ENCODE data around the gene FHOD3.

Gene FHOD3

GRCh38 chr18:36411745-36412168 lies 114.2 kb downstream of the FHOD3 start:
- peak; percentile 41 for DNase-seq

- peak; percentile 18 for DNase-seq
Measured at GRCh38 chr18:36412778-36413177, 115.3 kb downstream of the FHOD3 start.

- no peak for DNase-seq
Measured at GRCh38 chr18:36415171-36415570, 117.7 kb downstream of the FHOD3 start.

- peak; percentile 52 for DNase-seq
Measured at GRCh38 chr18:36415625-36416024, 118.1 kb downstream of the FHOD3 start.

- peak; percentile 14 for DNase-seq
Measured at GRCh38 chr18:36419188-36419899, 121.8 kb downstream of the FHOD3 start.

GRCh38 chr18:36419900-36420531 lies 122.5 kb downstream of the FHOD3 start:
- peak; percentile 16 for DNase-seq

- DNase-seq: no peak
Measured at GRCh38 chr18:36420826-36421225, 123.3 kb downstream of the FHOD3 start.

- no peak for DNase-seq
Measured at GRCh38 chr18:36424741-36425142, 127.2 kb downstream of the FHOD3 start.

GRCh38 chr18:36427369-36427768 lies 129.9 kb downstream of the FHOD3 start:
- DNase-seq: no peak

- DNase-seq: no peak
Measured at GRCh38 chr18:36427831-36428230, 130.3 kb downstream of the FHOD3 start.

- DNase-seq: no peak
Measured at GRCh38 chr18:36428431-36429029, 131.0 kb downstream of the FHOD3 start.

- DNase-seq: no peak
Measured at GRCh38 chr18:36432880-36433555, 135.5 kb downstream of the FHOD3 start.

GRCh38 chr18:36436387-36436786 lies 138.9 kb downstream of the FHOD3 start:
- DNase-seq: no peak

GRCh38 chr18:36440614-36441013 lies 143.1 kb downstream of the FHOD3 start:
- peak; percentile 85 for DNase-seq

GRCh38 chr18:36441426-36442240 lies 144.1 kb downstream of the FHOD3 start:
- peak; percentile 95 for DNase-seq

- no peak for DNase-seq
Measured at GRCh38 chr18:36442717-36443116, 145.2 kb downstream of the FHOD3 start.

GRCh38 chr18:36446059-36446458 lies 148.5 kb downstream of the FHOD3 start:
- DNase-seq: peak; percentile 32

GRCh38 chr18:36448384-36449290 lies 151.1 kb downstream of the FHOD3 start:
- DNase-seq: no peak

- DNase-seq: no peak
Measured at GRCh38 chr18:36449451-36449850, 151.9 kb downstream of the FHOD3 start.

GRCh38 chr18:36450264-36450663 lies 152.8 kb downstream of the FHOD3 start:
- no peak for DNase-seq

All from fibroblast of skin of abdomen (primary cell).